Erythroblast (primary cell): ENCODE measurements around the gene APH1A.
A peak's percentile ranks its signal among the peaks of the same experiment; 100 is the strongest.
"Not testable (repeated sequence)": the region's sequence is repeated elsewhere in the genome, so short reads cannot be mapped to it uniquely, and the experiment has no call there.

Source experiments
- DNase-seq, 2 experiments: peaks; one replicate each; lab custom pipeline; 2025; lab: John Stamatoyannopoulos, UW
- GATA1 ChIP-seq: IDR thresholded peaks from 2 replicates; pipeline ENCODE4 v1.6.1; 2011; ENCODE audit warnings: low read depth, mild to moderate bottlenecking, control low read depth, low read length, moderate library complexity
- POLR2A ChIP-seq: IDR thresholded peaks from 2 replicates; pipeline ENCODE4 v1.6.1; 2011; ENCODE audit warnings: mild to moderate bottlenecking, low read length

Gene APH1A

DNA sequence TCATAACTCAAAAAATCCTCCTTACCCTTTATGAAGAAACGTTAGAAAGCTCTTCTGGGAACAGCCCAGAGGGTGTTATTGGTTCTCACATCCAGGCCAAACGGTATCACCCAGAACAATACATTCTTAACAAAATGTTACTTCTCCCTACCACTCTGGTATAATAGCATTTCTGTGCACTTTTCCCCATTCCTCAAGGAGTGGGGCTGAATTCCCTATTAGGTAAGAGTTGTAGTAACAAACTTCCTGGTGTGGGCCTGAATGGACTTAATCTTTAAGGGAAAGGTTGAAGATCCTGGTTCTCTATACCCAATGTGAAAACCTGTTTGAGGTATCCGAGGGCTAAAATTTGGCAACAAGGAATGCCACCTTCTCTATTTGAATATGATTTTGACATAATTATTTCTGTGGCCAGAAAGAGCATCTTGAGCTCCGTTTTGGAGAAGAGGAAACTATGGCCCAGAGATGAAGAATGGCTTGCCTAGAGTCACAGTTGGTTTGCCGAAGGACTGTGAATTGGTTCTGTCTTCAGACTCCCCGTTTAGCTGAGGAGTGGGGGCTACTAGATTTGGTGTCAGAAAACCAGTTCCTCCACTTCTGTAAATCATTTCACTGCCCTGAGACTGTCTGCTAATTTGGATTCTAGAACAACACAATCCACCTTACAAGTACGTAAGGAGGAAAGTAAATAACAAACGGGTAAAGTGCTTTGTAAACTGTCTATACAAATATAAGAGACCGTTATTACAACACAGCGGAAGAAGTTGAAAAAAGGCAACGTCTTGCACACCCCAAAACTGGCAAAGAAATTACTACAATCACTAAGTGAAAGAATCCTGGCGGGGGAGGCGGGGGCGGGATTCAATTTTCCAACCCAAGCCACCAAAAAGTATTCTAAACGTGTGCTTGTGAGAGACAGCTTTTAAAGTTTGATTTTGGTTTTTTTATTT, 35.2 kb downstream of the APH1A start:
- peak in 1 of 2 experiments; percentile 53 for DNase-seq
- TF ChIP-seq POLR2A (no peak), GATA1 (no peak)

- not testable (repeated sequence) for DNase-seq
These were observed 35.9 kb downstream of the APH1A start for GRCh38 chr1:150232921-150233320.

GRCh38 chr1:150228246-150228645, 40.6 kb downstream of the APH1A start:
- DNase-seq, result not testable (repeated sequence)

GRCh38 chr1:150227228-150227627, 41.6 kb downstream of the APH1A start:
- TF ChIP-seq GATA1, result no peak
- no peak for TF ChIP-seq POLR2A
- no peak for DNase-seq

- no peak for DNase-seq
- no peak for TF ChIP-seq GATA1
- TF ChIP-seq POLR2A, result no peak
These were observed 42.3 kb downstream of the APH1A start for GRCh38 chr1:150226486-150226885.

DNA sequence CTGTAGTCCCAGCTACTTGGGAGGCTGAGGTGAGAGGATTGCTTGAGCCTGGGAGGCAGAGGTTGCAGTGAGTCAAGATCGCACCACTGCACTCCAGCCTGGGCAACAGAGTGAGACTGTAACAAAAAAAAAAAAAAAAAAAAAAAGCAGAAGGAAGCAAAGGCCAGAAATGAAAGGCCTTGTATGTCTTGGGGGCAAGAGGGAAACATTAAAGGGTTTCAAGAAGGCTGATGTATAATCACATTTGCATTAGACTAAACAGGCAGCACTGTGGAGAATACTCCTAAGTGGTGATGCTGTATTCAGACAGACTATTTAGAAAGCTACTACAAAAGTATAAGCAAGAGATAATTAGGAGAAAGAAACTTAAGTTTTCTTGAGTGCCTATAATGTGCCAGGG, 43.3 kb downstream of the APH1A start:
- TF ChIP-seq GATA1, result no peak
- DNase-seq, result no peak

DNA sequence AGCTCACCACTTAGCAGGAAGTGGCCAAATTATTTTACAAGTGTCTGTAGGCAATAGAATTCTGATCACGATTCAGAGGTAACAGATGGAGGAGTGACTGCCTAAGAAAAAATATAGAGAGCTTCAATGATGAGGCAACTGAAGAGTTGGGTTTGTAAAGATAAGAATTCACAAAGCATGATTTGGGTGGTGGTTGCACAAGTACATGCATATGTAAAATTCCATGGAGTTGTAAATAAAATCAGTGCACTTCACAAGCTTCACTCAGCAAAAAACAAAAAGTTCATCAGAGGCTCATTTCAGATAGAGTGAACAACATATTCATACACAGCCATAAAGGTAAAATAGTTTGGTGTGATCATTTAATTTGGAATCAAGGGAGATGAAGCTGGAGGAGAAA, 43.8 kb downstream of the APH1A start:
- TF ChIP-seq GATA1 (no peak), POLR2A (no peak)
- DNase-seq, result no peak

GRCh38 chr1:150221552-150221951, 47.3 kb downstream of the APH1A start:
- DNase-seq, result peak; percentile 26 to 40
- TF ChIP-seq GATA1, result no peak
- no peak for TF ChIP-seq POLR2A

DNA sequence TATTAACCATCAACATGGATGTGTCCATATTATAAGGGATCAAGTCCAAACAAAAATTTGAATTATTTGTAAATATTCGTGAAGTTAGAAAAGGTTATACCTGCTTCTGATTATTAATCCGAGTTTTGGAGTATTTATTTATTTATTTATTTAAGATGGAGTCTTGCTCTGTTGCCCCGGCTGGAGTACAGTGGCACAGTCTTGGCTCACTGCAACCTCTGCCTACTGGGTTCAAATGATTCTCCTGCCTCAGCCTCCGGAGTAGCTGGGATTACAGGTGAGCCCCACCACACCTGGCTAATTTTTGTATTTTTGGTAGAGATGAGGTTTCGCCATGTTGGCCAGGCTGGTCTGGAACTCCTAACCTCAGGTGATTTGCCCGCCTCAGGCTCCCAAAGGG, 53.0 kb downstream of the APH1A start:
- not testable (repeated sequence) for DNase-seq
